Thoracic aorta (tissue), 2 donors: ENCODE results near the gene GNG14. TPM values are rescaled to one million over a fixed set of nuclear protein-coding genes. Genes with fewer than 3 reads are reported as not detected.
"Not testable (repeated sequence)": the region's sequence is repeated elsewhere in the genome, so short reads cannot be mapped to it uniquely, and the experiment has no call there.

Experiments
- ATAC-seq: fragments of 150-250 bp; one replicate; pipeline ENCODE4 v1.8.0; 2017; ENCODE audit warnings: low read depth; ENCODE audit not compliant: insufficient number of reproducible peaks, low FRiP score
- DNase-seq: peaks from one replicate; pipeline ENCODE4 v3.0.0-alpha.2; 2020; ENCODE audit warnings: low spot score
- H3K27ac ChIP-seq, 2 donors: fragments of 200-600 bp; sonication (generic); 1 replicate in 1 of 2; 2 replicates in 1 of 2; pipeline ENCODE4 v1.5.1; 2016; ENCODE audit warnings: mild to moderate bottlenecking in 2 of 2, moderate library complexity in 2 of 2
- H3K27me3 ChIP-seq: fragments of 200-600 bp; sonication (generic); replicated peaks from 2 replicates; pipeline ENCODE4 v1.6.0; 2016; ENCODE audit warnings: mild to moderate bottlenecking; ENCODE audit not compliant: insufficient read depth
- H3K36me3 ChIP-seq: fragments of 200-600 bp; sonication (generic); one replicate; pipeline ENCODE4 v1.5.1; 2016
- H3K4me1 ChIP-seq, 2 donors: fragments of 200-600 bp; sonication (generic); 1 replicate in 1 of 2; 2 replicates in 1 of 2; pipeline versions ENCODE4 v1.5.1 to v1.6.0; 2016; ENCODE audit warnings: low read depth in 2 of 2, mild to moderate bottlenecking in 1 of 2; ENCODE audit not compliant: control insufficient read depth in 1 of 2
- H3K4me3 ChIP-seq: fragments of 200-600 bp; sonication (generic); 2 replicates; pipeline ENCODE4 v1.5.1; 2016; ENCODE audit warnings: mild to moderate bottlenecking
- H3K9me3 ChIP-seq: fragments of 200-600 bp; sonication (generic); 2 replicates; pipeline ENCODE4 v1.5.1; 2016
- CTCF ChIP-seq: fragments of 200-600 bp; sonication (generic); IDR thresholded peaks from one replicate; pipeline ENCODE4 v1.5.1; 2019; ENCODE audit warnings: antibody characterized with exemption
- total RNA-seq, 2 donors: library from RNA; depleted of rRNA; stranded (reverse); fragments of >200 nt; gene quantifications; one replicate each; pipeline versions ENCODE4 v1.1.0 to v1.2.3, GENCODE V29; 2016

Gene GNG14
- total RNA-seq, 2 donors from 2014 or later: not detected

GRCh38 chr19:12712077-12712476, 24.3 kb downstream of the GNG14 start:
- peak; percentile 17 for TF ChIP-seq CTCF
- H3K36me3 ChIP-seq: peaks cover 81% of the 10 kb centered on the region
- H3K4me3 ChIP-seq, H3K9me3 ChIP-seq, DNase-seq, H3K27me3 ChIP-seq, ATAC-seq, H3K27ac ChIP-seq, H3K4me1 ChIP-seq: not testable (repeated sequence)

- H3K36me3 ChIP-seq: peaks cover 81% of the 10 kb centered on the region
- not testable (repeated sequence) for H3K27me3 ChIP-seq, DNase-seq, H3K4me1 ChIP-seq, ATAC-seq, H3K9me3 ChIP-seq, H3K4me3 ChIP-seq, H3K27ac ChIP-seq
These were observed 25.5 kb downstream of the GNG14 start for GRCh38 chr19:12713304-12713703.

- Histone ChIP-seq H3K27me3 (no peaks in the 10 kb centered on the region), H3K9me3 (no peaks in the 10 kb centered on the region), H3K4me1 (peaks cover 2 to 3% of the 10 kb centered on the region in 2 donors), H3K27ac (no peak overlapping the region), H3K36me3 (peaks cover 76% of the 10 kb centered on the region), H3K4me3 (no peak overlapping the region)
- ATAC-seq (no peak), DNase-seq (no peak)
- no peak for TF ChIP-seq CTCF
These were observed 27.3 kb downstream of the GNG14 start for GRCh38 chr19:12715102-12715501.

- H3K4me1 ChIP-seq: peaks cover 10 to 12% of the 10 kb centered on the region in 2 donors
- no peak for TF ChIP-seq CTCF
- no peaks in the 10 kb centered on the region for H3K9me3 ChIP-seq
- ATAC-seq (no peak), DNase-seq (no peak)
- H3K36me3 ChIP-seq: peaks cover 68% of the 10 kb centered on the region
- no peak overlapping the region for H3K27ac ChIP-seq
- no peaks in the 10 kb centered on the region for H3K27me3 ChIP-seq
- H3K4me3 ChIP-seq: no peak overlapping the region
These were observed 28.1 kb downstream of the GNG14 start for GRCh38 chr19:12715929-12716328.

- Histone ChIP-seq H3K27ac (peak overlapping the region; percentile 95 to 96), H3K36me3 (peaks cover 27% of the 10 kb centered on the region), H3K9me3 (no peaks in the 10 kb centered on the region), H3K4me3 (peak overlapping the region; percentile 94), H3K4me1 (peaks cover 21 to 39% of the 10 kb centered on the region in 2 donors), H3K27me3 (no peaks in the 10 kb centered on the region)
- TF ChIP-seq CTCF: no peak
- ATAC-seq: no peak
- no peak for DNase-seq
These were observed 32.5 kb downstream of the GNG14 start for GRCh38 chr19:12720296-12720695.
